Activated naive CD4-positive, alpha-beta T cell treated with anti-CD3 and anti-CD28 coated beads for 36 hours (primary cell): ENCODE data around the gene ANO4. TPM values are rescaled to one million over a fixed set of nuclear protein-coding genes. Genes with fewer than 3 reads are reported as not detected.
A peak's percentile ranks its signal among the peaks of the same experiment; 100 is the strongest.

ENCODE experiments used
- CTCF ChIA-PET: fragments of 350-600 bp; sonication (Branson Sonifier 250); formaldehyde crosslinking; loops from one replicate; lab custom pipeline; 2021; ENCODE audit warnings: antibody characterized with exemption; lab: Charles Lee
- DNase-seq: peaks from one replicate; pipeline ENCODE4 v3.0.0-alpha.2; 2020
- H3K27ac Mint-ChIP-seq: one replicate; pipeline ENCODE4 v1.8.0; 2021; ENCODE audit warnings: mild to moderate bottlenecking, mixed read lengths
- H3K27me3 Mint-ChIP-seq: one replicate; pipeline ENCODE4 v1.8.0; 2021; ENCODE audit warnings: low read depth, mixed read lengths
- H3K36me3 Mint-ChIP-seq: one replicate; pipeline ENCODE4 v1.8.0; 2021; ENCODE audit warnings: low read depth, mixed read lengths
- H3K4me1 Mint-ChIP-seq: one replicate; pipeline ENCODE4 v1.8.0; 2021; ENCODE audit warnings: low read depth, mixed read lengths
- H3K4me3 Mint-ChIP-seq: one replicate; pipeline ENCODE4 v1.8.0; 2021; ENCODE audit warnings: mild to moderate bottlenecking, moderate library complexity, mixed read lengths
- H3K9me3 Mint-ChIP-seq: one replicate; pipeline ENCODE4 v1.8.0; 2021; ENCODE audit warnings: mixed read lengths
- intact Hi-C: fragments of 100-400 bp; cut with micrococcal nuclease; formaldehyde crosslinking; loops from one replicate; pipeline ENCODE4 v1.15.1; 2023
- total RNA-seq, 2 experiments: library from RNA; stranded (reverse); gene quantifications; one replicate each; pipeline ENCODE4 v1.2.3, GENCODE V29; 2021

ANO4 gene
- total RNA-seq, 2 experiments from 2014 or later = not detected

DNA sequence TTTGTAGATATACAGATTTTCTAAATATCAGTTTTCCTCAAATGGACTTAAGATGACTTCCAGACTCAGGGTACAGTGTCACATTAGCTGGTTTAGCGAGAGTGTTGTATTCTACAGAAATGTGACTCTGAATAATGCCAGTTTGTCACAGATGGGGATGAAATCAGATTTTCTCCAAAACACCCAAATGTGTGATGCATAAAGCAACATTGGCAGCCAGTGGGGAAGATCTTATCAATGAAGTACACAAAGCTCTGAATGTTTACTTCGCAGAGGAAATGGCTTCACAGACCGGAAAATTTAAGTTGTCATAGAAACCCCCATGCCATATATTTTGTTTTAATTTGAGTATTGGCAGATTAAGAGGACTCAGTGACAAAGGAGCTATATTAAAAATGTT, 29.9 kb downstream of the ANO4 start:
- no peak for DNase-seq
- Mint-ChIP-seq H3K4me1 (no peaks in the 10 kb centered on the region), H3K27ac (no peak overlapping the region), H3K27me3 (peaks cover 7% of the 10 kb centered on the region), H3K36me3 (no peaks in the 10 kb centered on the region), H3K4me3 (no peak overlapping the region), H3K9me3 (no peaks in the 10 kb centered on the region)
- CTCF ChIA-PET = no interaction called here
- intact Hi-C loops = no loop called here

DNA sequence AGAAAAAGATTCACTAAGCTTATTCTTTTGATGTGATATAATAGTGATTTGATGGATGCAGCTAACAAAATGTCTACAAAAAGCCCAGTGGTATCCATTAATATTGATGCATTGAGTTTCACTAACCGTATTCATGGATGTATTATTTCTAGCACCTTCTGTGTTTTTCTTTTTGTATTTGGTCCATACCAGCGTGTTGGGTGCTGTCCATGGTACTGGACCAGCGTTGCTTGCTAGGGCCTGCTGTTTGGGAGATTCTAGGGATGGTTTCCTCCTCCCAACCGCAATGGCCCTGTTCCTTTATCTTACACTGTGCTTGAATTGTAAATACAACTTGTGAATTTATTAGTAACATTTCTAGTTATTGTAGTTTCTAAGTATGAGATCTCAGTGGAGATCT, 31.7 kb downstream of the ANO4 start:
- H3K4me1 Mint-ChIP-seq = no peaks in the 10 kb centered on the region
- H3K36me3 Mint-ChIP-seq = no peaks in the 10 kb centered on the region
- CTCF ChIA-PET = no interaction called here
- no peak overlapping the region for H3K4me3 Mint-ChIP-seq
- no peak overlapping the region for H3K27ac Mint-ChIP-seq
- intact Hi-C loops = no loop called here
- no peaks in the 10 kb centered on the region for H3K9me3 Mint-ChIP-seq
- H3K27me3 Mint-ChIP-seq = peaks cover 7% of the 10 kb centered on the region
- peak; percentile 38 for DNase-seq

DNA sequence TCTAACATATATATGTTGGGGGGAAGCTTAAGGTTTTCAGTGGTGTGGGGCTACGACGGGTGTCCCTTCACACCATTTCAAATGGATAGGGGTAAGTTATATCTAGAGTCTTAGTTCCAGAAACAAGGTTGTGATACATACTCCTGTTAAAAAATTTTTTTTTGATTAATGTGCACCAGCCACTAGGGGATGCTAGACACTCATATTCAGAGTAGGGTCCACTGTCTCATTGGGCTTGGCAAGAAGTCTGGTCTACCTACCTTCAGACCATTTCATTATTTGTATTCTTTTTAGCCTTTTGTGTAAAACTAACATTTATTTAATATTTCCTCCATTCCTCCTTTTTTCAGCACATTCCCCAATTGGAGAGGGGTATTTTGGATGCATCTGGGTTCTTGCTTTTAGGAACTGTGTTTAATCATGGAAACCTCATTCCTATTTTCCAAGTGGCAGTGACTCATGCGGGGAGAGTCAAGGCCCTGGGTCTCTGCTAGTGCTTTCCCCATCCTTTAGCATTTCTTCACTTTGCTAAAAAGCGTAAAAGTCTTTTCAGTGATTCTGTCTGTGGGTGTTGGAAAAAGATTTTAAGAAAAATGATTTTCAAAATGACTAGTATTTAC, 33.4 kb downstream of the ANO4 start:
- no peaks in the 10 kb centered on the region for H3K4me1 Mint-ChIP-seq
- DNase-seq = peak; percentile 5
- intact Hi-C loops = loop anchor here (1.0 kb wide), 1 partner anchor 495 kb away; no protein-coding TSS in a partner anchor
- CTCF ChIA-PET = no interaction called here
- no peak overlapping the region for H3K27ac Mint-ChIP-seq
- peaks cover 7% of the 10 kb centered on the region for H3K27me3 Mint-ChIP-seq
- H3K4me3 Mint-ChIP-seq = no peak overlapping the region
- H3K36me3 Mint-ChIP-seq = no peaks in the 10 kb centered on the region
- H3K9me3 Mint-ChIP-seq = no peaks in the 10 kb centered on the region

DNA sequence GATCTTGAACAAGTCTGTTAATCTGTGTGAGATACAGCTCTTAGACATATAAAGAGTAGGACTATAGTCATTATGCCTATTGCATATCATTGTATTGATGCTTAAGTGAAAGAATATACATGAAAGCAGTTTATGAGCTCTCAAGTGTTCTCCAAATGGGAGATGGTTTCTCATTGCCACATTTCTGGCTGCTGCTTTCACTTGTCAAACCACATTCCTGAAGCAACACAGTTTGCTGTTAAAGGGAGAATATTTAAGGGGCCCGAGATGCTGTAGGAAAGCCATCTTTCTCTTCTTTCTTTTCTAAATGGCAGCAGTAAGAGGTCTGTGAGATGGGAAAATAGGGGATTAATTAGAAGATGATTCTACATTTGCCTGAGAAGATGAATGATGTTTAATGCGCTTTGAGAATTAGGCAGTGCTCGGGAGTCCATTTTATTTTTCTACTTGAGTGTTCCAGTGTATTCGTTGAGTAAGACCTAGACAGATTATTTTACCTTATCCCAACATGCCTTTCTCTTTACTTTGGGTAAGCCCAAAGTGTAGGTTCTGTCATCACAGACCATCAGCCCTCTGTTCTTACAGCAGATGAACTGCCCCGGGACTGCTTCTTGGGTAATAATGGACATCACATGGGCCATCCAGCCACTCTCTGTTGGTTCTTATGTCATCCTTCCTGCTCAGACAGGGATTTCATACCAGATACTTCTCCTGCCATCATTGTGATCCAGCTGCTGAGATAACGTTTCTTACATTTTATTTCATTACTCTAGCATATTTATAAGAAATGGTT, 35.6 kb downstream of the ANO4 start:
- Mint-ChIP-seq H3K36me3 (no peaks in the 10 kb centered on the region), H3K27ac (no peak overlapping the region), H3K27me3 (peaks cover 7% of the 10 kb centered on the region), H3K4me3 (no peak overlapping the region), H3K4me1 (no peaks in the 10 kb centered on the region), H3K9me3 (no peaks in the 10 kb centered on the region)
- no peak for DNase-seq
- intact Hi-C loops = no loop called here
- CTCF ChIA-PET = no interaction called here

- H3K9me3 Mint-ChIP-seq = no peaks in the 10 kb centered on the region
- CTCF ChIA-PET = no interaction called here
Observed at GRCh38 chr12:100833282-100833681, 38.7 kb downstream of the ANO4 start.

GRCh38 chr12:100840748-100841147, 46.2 kb downstream of the ANO4 start:
- no peak for DNase-seq
- CTCF ChIA-PET = no interaction called here
- H3K9me3 Mint-ChIP-seq = peaks cover 3% of the 10 kb centered on the region

More at GRCh38 chr12:100833282-100833681, 38.7 kb downstream of the ANO4 start:
- Mint-ChIP-seq H3K27ac (no peak overlapping the region), H3K27me3 (no peaks in the 10 kb centered on the region), H3K36me3 (no peaks in the 10 kb centered on the region), H3K4me3 (no peak overlapping the region), H3K4me1 (no peaks in the 10 kb centered on the region)
- intact Hi-C loops = no loop called here
- no peak for DNase-seq

DNA sequence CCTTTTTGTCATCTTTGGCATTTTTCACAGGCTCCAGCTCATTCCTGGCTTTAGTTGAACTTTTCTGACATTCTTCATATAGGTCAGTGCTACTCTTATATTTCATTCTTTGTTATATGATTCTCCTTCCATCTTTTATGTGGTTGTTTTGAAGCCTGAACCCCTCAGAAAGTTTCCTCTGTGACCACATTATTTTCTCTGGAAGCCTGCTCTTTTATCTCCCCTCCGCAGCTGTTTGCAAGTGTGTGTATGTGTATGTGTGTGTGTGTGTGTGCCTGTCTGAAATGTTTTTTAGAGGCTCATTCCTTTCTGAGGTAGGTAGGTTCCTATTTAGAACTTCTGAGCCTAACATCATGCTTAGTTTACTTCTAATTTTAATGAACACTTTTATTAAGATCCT, 47.6 kb downstream of the ANO4 start:
- intact Hi-C loops = no loop called here
- H3K9me3 Mint-ChIP-seq = peaks cover 3% of the 10 kb centered on the region
- no peaks in the 10 kb centered on the region for H3K36me3 Mint-ChIP-seq
- H3K27me3 Mint-ChIP-seq = peaks cover 3% of the 10 kb centered on the region
- no peak overlapping the region for H3K4me3 Mint-ChIP-seq
- CTCF ChIA-PET = no interaction called here
- H3K27ac Mint-ChIP-seq = no peak overlapping the region
- no peaks in the 10 kb centered on the region for H3K4me1 Mint-ChIP-seq
- no peak for DNase-seq

More at GRCh38 chr12:100840748-100841147, 46.2 kb downstream of the ANO4 start:
- Mint-ChIP-seq H3K27me3 (no peaks in the 10 kb centered on the region), H3K27ac (no peak overlapping the region), H3K4me1 (no peaks in the 10 kb centered on the region), H3K4me3 (no peak overlapping the region), H3K36me3 (no peaks in the 10 kb centered on the region)
- intact Hi-C loops = no loop called here

DNA sequence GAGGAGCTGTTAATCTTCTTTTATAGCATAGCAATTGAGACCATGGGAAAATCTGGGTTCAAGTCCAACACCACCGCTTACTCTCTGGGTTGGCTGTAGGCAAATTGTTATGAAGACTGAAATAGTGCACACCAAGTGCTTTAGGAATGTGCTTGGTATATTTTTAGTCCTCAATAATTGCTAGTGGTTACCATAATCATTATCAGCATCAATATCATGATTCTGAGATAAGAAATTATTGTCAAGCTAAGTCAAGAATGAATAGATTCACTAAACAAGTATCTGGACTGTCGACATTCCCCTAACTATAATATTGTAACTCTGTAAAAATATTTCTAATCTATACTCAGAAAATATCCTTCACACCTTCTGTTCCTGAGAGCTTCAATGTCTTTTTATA, 48.5 kb downstream of the ANO4 start:
- DNase-seq = no peak
- H3K27me3 Mint-ChIP-seq = peaks cover 3% of the 10 kb centered on the region
- intact Hi-C loops = no loop called here
- no peaks in the 10 kb centered on the region for H3K4me1 Mint-ChIP-seq
- CTCF ChIA-PET = no interaction called here
- peaks cover 3% of the 10 kb centered on the region for H3K9me3 Mint-ChIP-seq
- H3K27ac Mint-ChIP-seq = no peak overlapping the region
- H3K36me3 Mint-ChIP-seq = no peaks in the 10 kb centered on the region
- H3K4me3 Mint-ChIP-seq = no peak overlapping the region

DNA sequence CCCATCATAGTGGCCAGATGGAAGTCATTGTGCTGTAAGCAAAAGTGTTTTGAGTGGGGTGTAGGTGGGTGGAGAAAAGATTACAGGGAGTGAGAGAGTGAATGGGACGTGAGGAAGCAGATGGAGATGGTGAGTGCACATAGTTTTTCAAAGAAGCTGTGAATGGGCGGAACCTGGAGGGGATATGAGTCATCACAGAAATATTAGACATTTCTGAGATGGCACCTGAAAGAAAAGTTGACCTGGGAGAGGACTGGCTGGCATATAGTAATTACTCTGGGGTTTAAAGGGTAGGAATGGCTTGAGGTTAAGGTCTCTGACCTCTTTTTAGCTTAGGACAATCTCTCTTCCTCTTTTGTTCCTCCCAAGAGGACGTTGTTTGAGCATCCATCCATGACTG, 50.5 kb downstream of the ANO4 start:
- CTCF ChIA-PET = no interaction called here
- H3K27ac Mint-ChIP-seq = no peak overlapping the region
- H3K36me3 Mint-ChIP-seq = no peaks in the 10 kb centered on the region
- H3K4me3 Mint-ChIP-seq = no peak overlapping the region
- H3K27me3 Mint-ChIP-seq = peaks cover 3% of the 10 kb centered on the region
- H3K4me1 Mint-ChIP-seq = no peaks in the 10 kb centered on the region
- no peak for DNase-seq
- intact Hi-C loops = no loop called here
- peaks cover 3% of the 10 kb centered on the region for H3K9me3 Mint-ChIP-seq

DNA sequence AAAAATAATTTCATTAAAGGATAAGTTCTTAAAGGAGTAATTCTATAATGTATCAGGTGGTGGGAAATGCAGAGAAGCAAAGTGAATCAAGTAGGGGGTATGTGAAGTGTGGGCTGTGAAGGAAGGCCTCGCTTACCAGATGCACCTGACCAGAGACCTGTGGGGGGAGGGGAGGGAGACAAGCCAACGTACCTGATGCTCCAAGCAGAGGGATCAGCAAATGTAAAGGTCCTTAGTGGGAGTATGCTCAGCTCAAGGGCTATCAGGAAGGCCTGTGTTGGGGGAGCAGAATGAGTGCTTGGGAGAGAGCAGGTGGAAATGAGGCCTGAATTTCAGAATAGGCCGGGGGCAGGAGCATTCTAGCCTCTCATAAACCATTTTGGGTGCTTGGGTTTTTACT, 57.1 kb downstream of the ANO4 start:
- H3K36me3 Mint-ChIP-seq = no peaks in the 10 kb centered on the region
- peaks cover 4% of the 10 kb centered on the region for H3K27me3 Mint-ChIP-seq
- DNase-seq = no peak
- no peaks in the 10 kb centered on the region for H3K9me3 Mint-ChIP-seq
- no peak overlapping the region for H3K27ac Mint-ChIP-seq
- CTCF ChIA-PET = no interaction called here
- intact Hi-C loops = no loop called here
- no peak overlapping the region for H3K4me3 Mint-ChIP-seq
- H3K4me1 Mint-ChIP-seq = no peaks in the 10 kb centered on the region

DNA sequence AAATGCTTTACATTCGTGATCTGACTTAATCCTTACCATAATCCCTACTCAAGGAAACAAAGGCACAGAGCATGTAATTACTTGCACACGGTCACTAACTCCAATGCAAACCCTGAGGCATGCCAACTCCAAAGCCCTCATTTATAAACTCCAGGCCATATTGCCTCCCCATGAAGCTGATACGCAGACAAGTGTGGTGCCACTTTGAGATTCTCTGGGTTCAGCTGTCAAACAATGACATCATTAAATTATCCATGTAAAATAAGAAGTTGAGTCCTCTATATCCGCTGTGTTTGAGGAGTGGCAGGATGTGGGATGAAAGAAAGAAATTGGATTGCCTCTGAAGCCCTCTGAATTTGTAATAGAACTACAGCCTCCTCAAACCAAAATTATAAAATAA, 62.8 kb downstream of the ANO4 start:
- Mint-ChIP-seq H3K4me3 (no peak overlapping the region), H3K36me3 (no peaks in the 10 kb centered on the region), H3K27me3 (peaks cover 5% of the 10 kb centered on the region), H3K27ac (no peak overlapping the region), H3K9me3 (no peaks in the 10 kb centered on the region), H3K4me1 (no peaks in the 10 kb centered on the region)
- intact Hi-C loops = no loop called here
- CTCF ChIA-PET = no interaction called here
- no peak for DNase-seq

DNA sequence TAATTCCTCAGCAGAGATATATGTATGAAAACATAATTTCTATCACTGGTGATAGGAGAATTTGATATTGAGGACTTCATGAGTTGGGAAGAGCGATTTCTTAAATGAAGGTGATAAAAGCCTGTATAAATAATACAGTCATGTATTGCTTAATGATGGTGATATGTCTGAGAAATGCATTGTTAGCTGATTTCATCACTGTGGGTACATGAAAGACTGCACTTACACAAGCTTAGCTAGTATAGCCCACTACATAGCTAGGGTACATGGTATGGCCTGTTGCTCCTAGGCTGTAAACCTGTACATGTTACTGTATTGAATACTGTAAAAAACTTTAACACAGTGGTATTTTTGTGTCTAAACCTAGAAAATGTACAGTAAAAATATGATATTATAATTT, 63.4 kb downstream of the ANO4 start:
- H3K27me3 Mint-ChIP-seq = peaks cover 5% of the 10 kb centered on the region
- no peaks in the 10 kb centered on the region for H3K9me3 Mint-ChIP-seq
- no peaks in the 10 kb centered on the region for H3K36me3 Mint-ChIP-seq
- CTCF ChIA-PET = no interaction called here
- no peak overlapping the region for H3K4me3 Mint-ChIP-seq
- H3K27ac Mint-ChIP-seq = no peak overlapping the region
- H3K4me1 Mint-ChIP-seq = no peaks in the 10 kb centered on the region
- intact Hi-C loops = no loop called here
- no peak for DNase-seq

DNA sequence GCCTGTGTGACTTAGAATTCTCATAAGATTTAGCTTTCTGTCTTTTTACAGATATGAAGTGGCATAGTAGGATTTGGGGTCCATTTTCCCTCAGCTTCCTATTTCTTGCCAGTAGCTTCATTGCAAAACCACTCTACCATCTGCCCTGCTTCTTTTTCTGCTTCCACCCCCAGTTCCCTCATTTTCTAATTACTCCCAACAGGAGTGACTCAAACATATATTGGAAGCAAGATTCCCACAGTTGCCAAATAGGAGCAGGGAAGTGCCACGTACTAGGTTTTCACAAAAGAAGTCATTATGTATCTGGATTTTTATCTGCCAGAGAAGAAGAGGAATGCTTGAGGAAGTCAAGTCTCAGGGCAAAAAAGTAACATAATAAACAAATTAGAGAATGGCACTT, 64.1 kb downstream of the ANO4 start:
- intact Hi-C loops = no loop called here

More for the DNA sequence above, 64.1 kb downstream of the ANO4 start:
- DNase-seq = no peak
- Mint-ChIP-seq H3K36me3 (no peaks in the 10 kb centered on the region), H3K27me3 (peaks cover 5% of the 10 kb centered on the region), H3K4me1 (no peaks in the 10 kb centered on the region), H3K9me3 (no peaks in the 10 kb centered on the region), H3K27ac (no peak overlapping the region), H3K4me3 (no peak overlapping the region)
- CTCF ChIA-PET = no interaction called here
